ENCODE measurements around the gene DGKG. TPM values are rescaled to one million over a fixed set of nuclear protein-coding genes. Genes with fewer than 3 reads are reported as not detected.

Gene DGKG
- total RNA-seq, 4 donors from 2014 or later, result 1.3 to 5.7 (median 2.3) TPM

GRCh38 chr3:186141790-186142189, 220.2 kb downstream of the DGKG start:
- no peaks in the 10 kb centered on the region for H3K36me3 ChIP-seq
- WGBS, 2 donors, result 72 to 81% methylated on average over 2 of the region's 2 CpGs

GRCh38 chr3:186138272-186138981, 223.6 kb downstream of the DGKG start:
- no peaks in the 10 kb centered on the region for H3K27me3 ChIP-seq
- no peaks in the 10 kb centered on the region for H3K9me3 ChIP-seq
- no peak overlapping the region for H3K4me3 ChIP-seq
- TF ChIP-seq CTCF (IDR thresholded peaks at IDR 0.05) (no peak), EP300 (IDR thresholded peaks at IDR 0.05) (no peak), POLR2A (IDR thresholded peaks at IDR 0.05) (no peak)
- H3K36me3 ChIP-seq, result no peaks in the 10 kb centered on the region
- no peaks in the 10 kb centered on the region for H3K4me1 ChIP-seq
- DNase-seq (ENCODE audit: low spot score in 2 of 2), result no peak
- WGBS, 2 donors, result 74 to 76% methylated on average over 12 of the region's 12 CpGs
- no peak overlapping the region for H3K27ac ChIP-seq

More at GRCh38 chr3:186141790-186142189, 220.2 kb downstream of the DGKG start:
- no peak for DNase-seq (ENCODE audit: low spot score in 2 of 2)
- Histone ChIP-seq H3K9me3 (no peaks in the 10 kb centered on the region), H3K4me1 (no peaks in the 10 kb centered on the region), H3K27ac (no peak overlapping the region), H3K27me3 (no peaks in the 10 kb centered on the region), H3K4me3 (no peak overlapping the region)
- no peak for TF ChIP-seq POLR2A (IDR thresholded peaks at IDR 0.05)
- TF ChIP-seq EP300 (IDR thresholded peaks at IDR 0.05), result no peak
- no peak for TF ChIP-seq CTCF (IDR thresholded peaks at IDR 0.05)

GRCh38 chr3:186137051-186137685, 224.9 kb downstream of the DGKG start:
- H3K27ac ChIP-seq, result no peak overlapping the region
- no peaks in the 10 kb centered on the region for H3K27me3 ChIP-seq
- no peaks in the 10 kb centered on the region for H3K9me3 ChIP-seq
- no peaks in the 10 kb centered on the region for H3K36me3 ChIP-seq
- no peaks in the 10 kb centered on the region for H3K4me1 ChIP-seq
- DNase-seq (ENCODE audit: low spot score in 2 of 2), result no peak
- WGBS, 2 donors, result 83 to 88% methylated on average over 13 to 15 of the region's 15 CpGs
- no peak overlapping the region for H3K4me3 ChIP-seq
- TF ChIP-seq CTCF (IDR thresholded peaks at IDR 0.05) (no peak), POLR2A (IDR thresholded peaks at IDR 0.05) (no peak), EP300 (IDR thresholded peaks at IDR 0.05) (no peak)

GRCh38 chr3:186133980-186134379, 228.1 kb downstream of the DGKG start:
- DNase-seq (ENCODE audit: low spot score in 2 of 2), result no peak
- Histone ChIP-seq H3K27me3 (no peaks in the 10 kb centered on the region), H3K27ac (no peak overlapping the region), H3K36me3 (no peaks in the 10 kb centered on the region), H3K4me1 (no peaks in the 10 kb centered on the region), H3K9me3 (no peaks in the 10 kb centered on the region), H3K4me3 (no peak overlapping the region)
- TF ChIP-seq CTCF (IDR thresholded peaks at IDR 0.05) (no peak), POLR2A (IDR thresholded peaks at IDR 0.05) (no peak), EP300 (IDR thresholded peaks at IDR 0.05) (no peak)
- 74 to 76% methylated on average over 5 of the region's 5 CpGs for WGBS, 2 donors

GRCh38 chr3:186132487-186132886, 229.5 kb downstream of the DGKG start:
- no peaks in the 10 kb centered on the region for H3K27me3 ChIP-seq
- no peaks in the 10 kb centered on the region for H3K36me3 ChIP-seq
- H3K4me1 ChIP-seq, result no peaks in the 10 kb centered on the region
- 88 to 100% methylated on average over 2 of the region's 2 CpGs for WGBS, 2 donors
- H3K9me3 ChIP-seq, result no peaks in the 10 kb centered on the region
- TF ChIP-seq CTCF (IDR thresholded peaks at IDR 0.05) (no peak), EP300 (IDR thresholded peaks at IDR 0.05) (no peak), POLR2A (IDR thresholded peaks at IDR 0.05) (no peak)
- DNase-seq (ENCODE audit: low spot score in 2 of 2), result no peak
- no peak overlapping the region for H3K27ac ChIP-seq
- no peak overlapping the region for H3K4me3 ChIP-seq

All from tibial nerve (tissue), 4 donors.